MCF 10A (cell line): ENCODE results near the gene DBX2. TPM values are rescaled to one million over a fixed set of nuclear protein-coding genes. Genes with fewer than 3 reads are reported as not detected.
"Not testable (repeated sequence)": the region's sequence is repeated elsewhere in the genome, so short reads cannot be mapped to it uniquely, and the experiment has no call there.

Experiments
- Bru-seq: library from RNA; stranded (reverse); fragments of 400-500 nt; gene quantifications from one replicate; lab custom pipeline; 2021; lab: Mats Ljungman, UMichigan
- BruChase-seq, 2 experiments: library from RNA; stranded (reverse); fragments of 400-500 nt; gene quantifications; one replicate each; lab custom pipeline; 2021; lab: Mats Ljungman, UMichigan
- BruUV-seq: library from RNA; stranded (reverse); fragments of 400-500 nt; replicated peaks from 2 replicates; lab custom pipeline; 2021; lab: Mats Ljungman, UMichigan
- CTCF ChIA-PET: fragments of 300-600 bp; sonication (Branson Sonifier 250); formaldehyde crosslinking; extraction: SDS; loops from one replicate; lab custom pipeline; 2021; ENCODE audit warnings: antibody characterized with exemption, inconsistent platforms; lab: Yijun Ruan, JAX
- POLR2A ChIA-PET: fragments of 300-600, 350-650 bp; sonication (Branson Sonifier 250); formaldehyde crosslinking; extraction: SDS; loops from one replicate; lab custom pipeline; 2020; ENCODE audit warnings: antibody characterized with exemption, inconsistent platforms; lab: Yijun Ruan, JAX
- DNase-seq: peaks from one replicate; pipeline ENCODE4 v3.0.0-alpha.2; 2018; ENCODE audit not compliant: unreplicated experiment
- H3K27ac Mint-ChIP-seq: one replicate; pipeline ENCODE4 v1.8.0; 2022; ENCODE audit warnings: mild to moderate bottlenecking, low read depth, mixed read lengths; ENCODE audit not compliant: unreplicated experiment
- H3K27me3 Mint-ChIP-seq: one replicate; pipeline ENCODE4 v1.8.0; 2022; ENCODE audit warnings: mixed read lengths; ENCODE audit not compliant: insufficient read depth, unreplicated experiment
- H3K36me3 Mint-ChIP-seq: one replicate; pipeline ENCODE4 v1.8.0; 2022; ENCODE audit warnings: mild to moderate bottlenecking, moderate library complexity, mixed read lengths; ENCODE audit not compliant: insufficient read depth, unreplicated experiment
- H3K4me1 Mint-ChIP-seq: one replicate; pipeline ENCODE4 v1.8.0; 2022; ENCODE audit warnings: mixed read lengths; ENCODE audit not compliant: insufficient read depth, unreplicated experiment
- H3K4me3 Mint-ChIP-seq: one replicate; pipeline ENCODE4 v1.8.0; 2022; ENCODE audit warnings: mild to moderate bottlenecking, moderate library complexity, mixed read lengths; ENCODE audit not compliant: unreplicated experiment
- H3K9me3 Mint-ChIP-seq: one replicate; pipeline ENCODE4 v1.8.0; 2022; ENCODE audit warnings: mixed read lengths; ENCODE audit not compliant: unreplicated experiment
- intact Hi-C: fragments of 100-400 bp; cut with micrococcal nuclease; formaldehyde crosslinking; loops from 2 replicates; pipeline ENCODE4 v1.14.1; 2022
- long read RNA-seq: library from polyadenylated mRNA; stranded (forward); transcript quantifications from one replicate; pipeline ENCODE4 v2.0.0, GENCODE V29; 2022
- total RNA-seq: library from RNA; stranded (reverse); gene quantifications from 2 replicates; pipeline ENCODE4 v1.2.3, GENCODE V29; 2022
- TF ChIP-seq, protein P1 (sequence below): fragments of 200-600 bp; IDR thresholded peaks from one replicate; pipeline ENCODE4 v1.8.0; 2022; ENCODE audit warnings: antibody characterized with exemption, mild to moderate bottlenecking; ENCODE audit not compliant: unreplicated experiment

Gene DBX2
- total RNA-seq (not detected in 2 replicates), Bru-seq, nascent RNA (not detected), BruChase-seq, experiment 1, labeled RNA remaining after a 6-hour chase (not detected), BruChase-seq, experiment 2, labeled RNA remaining after a 2-hour chase (percentile 3 among the genes with signal in this experiment)
- long read RNA-seq, result 0 reads

DNA sequence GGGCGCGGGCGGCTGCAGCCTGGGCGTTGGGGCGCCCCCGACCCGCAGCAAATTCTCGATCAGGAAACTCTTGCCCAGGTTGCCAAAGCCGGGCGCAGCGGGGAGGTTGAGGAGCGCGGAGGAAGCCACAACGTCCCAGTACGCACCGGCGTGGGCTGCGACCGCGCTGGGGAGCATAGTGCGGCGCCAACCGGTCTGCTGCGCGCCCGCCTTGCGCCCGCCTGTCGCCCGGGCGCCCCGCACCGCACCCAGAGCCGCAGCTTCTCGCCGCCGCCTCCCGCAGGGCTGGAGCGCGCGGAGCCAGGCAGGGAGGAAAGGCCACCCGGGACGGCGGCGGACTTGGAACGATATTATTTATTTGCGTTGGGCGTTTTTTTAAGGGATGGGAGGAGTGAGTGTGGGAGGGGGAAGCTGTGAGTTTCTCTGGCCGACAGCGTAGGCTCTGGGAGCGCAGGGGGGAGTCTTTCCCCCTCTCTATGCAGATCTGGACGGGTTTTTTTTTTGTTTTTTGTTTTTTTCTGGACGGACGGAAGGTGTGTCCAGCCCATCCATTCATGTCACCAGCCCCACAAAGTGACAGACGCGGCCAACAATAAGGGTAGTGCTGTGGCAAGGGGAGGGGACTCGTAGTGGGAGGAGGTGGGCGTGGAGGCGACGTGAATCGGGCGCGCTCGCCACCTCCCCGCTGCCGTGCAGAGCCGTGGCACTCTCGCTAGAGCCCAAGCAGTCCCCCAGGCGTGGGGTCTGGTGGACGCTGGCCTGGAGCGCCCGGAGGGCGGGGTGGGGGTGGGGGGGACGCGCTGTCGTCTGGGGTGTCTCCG, at the start of gene DBX2:
DBX2 (minus strand) TSS at position 349 of the 821 bp plus-strand sequence; CDS start at position 177, 172 bp downstream.
- CTCF ChIA-PET, result no interaction called here
- no peak for DNase-seq
- Mint-ChIP-seq H3K4me1 (no peaks in the 10 kb centered on the region), H3K9me3 (no peaks in the 10 kb centered on the region), H3K4me3 (no peak within 1 kb of the TSS), H3K36me3 (no peaks in the 10 kb centered on the region), H3K27ac (no peak within 1 kb of the TSS), H3K27me3 (peaks cover 86% of the 10 kb centered on the region)
- TF ChIP-seq, protein P1, sequence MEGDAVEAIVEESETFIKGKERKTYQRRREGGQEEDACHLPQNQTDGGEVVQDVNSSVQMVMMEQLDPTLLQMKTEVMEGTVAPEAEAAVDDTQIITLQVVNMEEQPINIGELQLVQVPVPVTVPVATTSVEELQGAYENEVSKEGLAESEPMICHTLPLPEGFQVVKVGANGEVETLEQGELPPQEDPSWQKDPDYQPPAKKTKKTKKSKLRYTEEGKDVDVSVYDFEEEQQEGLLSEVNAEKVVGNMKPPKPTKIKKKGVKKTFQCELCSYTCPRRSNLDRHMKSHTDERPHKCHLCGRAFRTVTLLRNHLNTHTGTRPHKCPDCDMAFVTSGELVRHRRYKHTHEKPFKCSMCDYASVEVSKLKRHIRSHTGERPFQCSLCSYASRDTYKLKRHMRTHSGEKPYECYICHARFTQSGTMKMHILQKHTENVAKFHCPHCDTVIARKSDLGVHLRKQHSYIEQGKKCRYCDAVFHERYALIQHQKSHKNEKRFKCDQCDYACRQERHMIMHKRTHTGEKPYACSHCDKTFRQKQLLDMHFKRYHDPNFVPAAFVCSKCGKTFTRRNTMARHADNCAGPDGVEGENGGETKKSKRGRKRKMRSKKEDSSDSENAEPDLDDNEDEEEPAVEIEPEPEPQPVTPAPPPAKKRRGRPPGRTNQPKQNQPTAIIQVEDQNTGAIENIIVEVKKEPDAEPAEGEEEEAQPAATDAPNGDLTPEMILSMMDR, result no peak
- intact Hi-C loops, result no loop called here
- POLR2A ChIA-PET, result no interaction called here
- BruUV-seq, result no TSS peak

DNA sequence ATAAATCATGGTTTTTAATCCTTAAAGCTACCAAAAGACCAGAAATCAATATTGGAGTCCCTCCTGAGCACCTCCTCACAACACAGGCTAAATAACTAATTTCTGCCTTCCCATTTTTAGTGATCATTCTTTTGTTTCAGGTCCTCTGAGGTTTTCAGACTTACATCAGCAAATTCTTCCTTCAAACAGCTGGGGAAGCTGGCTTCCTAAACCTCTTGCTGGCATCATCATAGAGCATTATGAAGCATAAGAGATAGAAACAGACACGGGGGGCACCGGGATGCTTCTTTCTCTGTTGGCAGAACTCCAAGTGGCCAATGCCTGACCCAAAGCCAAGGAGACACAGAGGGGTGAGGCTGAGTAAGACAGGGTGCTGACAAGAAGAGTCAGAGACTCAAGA, 47.9 kb upstream of the DBX2 start:
- Mint-ChIP-seq H3K9me3 (no peaks in the 10 kb centered on the region), H3K27me3 (peaks cover 65% of the 10 kb centered on the region), H3K27ac (no peak overlapping the region), H3K4me1 (no peaks in the 10 kb centered on the region), H3K36me3 (no peaks in the 10 kb centered on the region), H3K4me3 (no peak overlapping the region)
- intact Hi-C loops, result no loop called here
- CTCF ChIA-PET, result interaction anchor here (0.6 to 0.7 kb wide), 2 partner anchors 286 to 948 kb away, joined by 3 read pairs; no protein-coding TSS in a partner anchor
- BruUV-seq, result no TSS peak
- POLR2A ChIA-PET, result no interaction called here
- DNase-seq, result no peak
- TF ChIP-seq, protein P1, result no peak

DNA sequence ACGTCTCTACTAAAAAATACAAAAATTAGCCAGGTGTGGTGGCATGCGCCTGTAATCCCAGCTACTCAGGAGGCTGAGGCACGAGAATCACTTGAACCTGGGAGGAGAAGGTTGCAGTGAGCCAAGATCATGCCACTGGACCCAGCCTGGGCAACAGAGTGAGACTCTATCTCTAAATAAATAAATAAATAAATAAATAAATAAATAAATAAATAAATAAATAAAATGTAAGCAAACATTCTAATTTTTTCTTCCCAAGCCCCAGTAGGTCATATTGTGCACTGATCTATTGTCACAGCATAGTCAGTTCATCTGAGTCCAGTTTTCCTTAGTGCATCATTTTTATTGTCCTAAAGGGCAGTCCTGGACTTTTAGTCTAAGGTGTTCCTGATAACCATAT, 44.5 kb upstream of the DBX2 start:
- BruUV-seq, DNase-seq, H3K36me3 Mint-ChIP-seq, H3K27ac Mint-ChIP-seq, H3K4me3 Mint-ChIP-seq, intact Hi-C loops, POLR2A ChIA-PET, H3K9me3 Mint-ChIP-seq, H3K4me1 Mint-ChIP-seq: not testable (repeated sequence)
- peaks cover 80% of the 10 kb centered on the region for H3K27me3 Mint-ChIP-seq
- CTCF ChIA-PET, result interaction anchor here (1.5 kb wide), 1 partner anchor 123 kb away, joined by 3 read pairs; no protein-coding TSS in a partner anchor

DNA sequence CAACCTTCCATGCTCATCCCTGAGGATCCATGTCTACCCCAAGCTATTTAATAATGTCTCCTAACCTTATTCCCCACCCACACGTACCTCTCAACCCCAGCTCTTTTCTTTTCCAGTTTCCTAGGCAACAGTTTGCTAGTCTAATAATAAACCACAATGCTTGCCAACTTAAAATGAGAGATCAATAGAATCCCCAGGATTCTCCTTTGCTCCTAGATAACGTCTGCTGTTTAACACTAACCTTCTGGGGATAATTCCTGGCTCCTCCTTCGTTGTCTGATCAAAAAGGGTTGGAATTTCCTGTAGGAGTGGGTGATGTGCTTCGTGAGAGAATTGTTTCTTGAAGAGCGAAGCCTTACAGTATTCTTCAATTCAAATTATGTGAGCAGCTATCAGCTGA, 42.2 kb upstream of the DBX2 start:
- Mint-ChIP-seq H3K36me3 (no peaks in the 10 kb centered on the region), H3K9me3 (no peaks in the 10 kb centered on the region), H3K4me3 (no peak overlapping the region), H3K27ac (no peak overlapping the region), H3K27me3 (peaks cover 56% of the 10 kb centered on the region), H3K4me1 (no peaks in the 10 kb centered on the region)
- TF ChIP-seq, protein P1, result no peak
- BruUV-seq, result no TSS peak
- intact Hi-C loops, result no loop called here
- ChIA-PET CTCF (no interaction called here), POLR2A (no interaction called here)
- DNase-seq, result no peak
